Dedifferentiated amniotic fluid mesenchymal stem cell (primary cell): ENCODE results near the gene THOC6.
"Not testable (repeated sequence)": the region's sequence is repeated elsewhere in the genome, so short reads cannot be mapped to it uniquely, and the experiment has no call there.

Experiments
- DNase-seq: peaks from one replicate; pipeline ENCODE4 v3.0.0-alpha.2; 2016; ENCODE audit errors: extremely low spot score

The THOC6 gene

DNA sequence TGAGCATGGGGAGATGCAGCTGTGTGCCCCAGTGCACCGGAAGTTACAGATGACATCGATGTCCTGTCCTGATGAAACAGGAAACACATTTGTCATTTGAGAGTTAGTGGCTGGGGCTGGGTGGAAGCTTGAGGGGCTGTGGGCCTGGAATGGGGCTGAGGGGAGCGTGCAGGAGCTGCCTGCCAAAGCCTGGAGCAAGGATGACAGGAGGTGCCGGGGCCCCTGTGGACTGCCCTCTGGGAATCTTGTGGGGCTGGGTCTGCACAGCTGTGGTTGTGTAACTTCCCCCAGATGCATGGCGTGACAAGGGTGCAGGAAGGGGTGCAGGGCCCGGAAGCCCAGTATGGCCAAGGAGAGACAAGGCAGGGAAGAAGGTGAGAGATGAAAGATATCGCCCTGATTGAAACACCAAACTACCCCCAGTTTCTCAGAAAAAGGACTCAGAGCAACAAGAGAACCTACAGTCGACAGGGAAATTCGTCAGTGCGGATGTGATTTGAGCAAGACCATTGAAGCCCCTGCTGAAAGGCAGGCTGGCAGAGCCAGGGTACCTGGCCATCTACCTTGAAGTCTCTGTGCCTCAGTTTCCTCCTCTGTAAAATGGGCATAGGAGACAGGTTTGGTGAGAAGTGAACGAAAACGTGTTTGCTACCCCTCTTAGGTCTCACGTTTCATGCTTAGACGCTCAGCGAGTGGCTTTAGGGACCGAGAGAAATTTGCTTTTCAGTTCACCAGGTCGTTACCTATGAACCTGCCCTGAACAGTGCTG is 31.3 kb downstream of the THOC6 start:
- no peak for DNase-seq

DNA sequence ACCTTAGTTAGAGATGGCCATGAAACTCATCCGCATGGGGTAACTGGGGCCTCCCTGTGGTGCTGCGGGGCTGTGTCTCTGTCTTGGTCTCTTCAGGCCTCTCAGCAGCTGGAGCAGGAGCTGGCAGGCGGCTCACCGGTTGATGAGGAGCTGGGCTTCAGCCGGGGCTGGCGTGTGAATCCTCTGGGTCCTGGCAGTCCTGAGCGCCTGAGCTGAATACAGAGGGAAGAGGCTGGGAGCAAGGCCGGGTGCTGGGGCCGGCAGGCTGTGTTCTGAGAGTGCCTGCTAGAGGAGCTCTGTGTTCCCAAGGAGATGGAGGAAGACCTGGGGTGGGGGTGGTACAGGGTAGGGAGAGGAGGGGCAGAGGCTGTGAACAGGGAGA is 31.9 kb downstream of the THOC6 start:
- DNase-seq = not testable (repeated sequence)

DNA sequence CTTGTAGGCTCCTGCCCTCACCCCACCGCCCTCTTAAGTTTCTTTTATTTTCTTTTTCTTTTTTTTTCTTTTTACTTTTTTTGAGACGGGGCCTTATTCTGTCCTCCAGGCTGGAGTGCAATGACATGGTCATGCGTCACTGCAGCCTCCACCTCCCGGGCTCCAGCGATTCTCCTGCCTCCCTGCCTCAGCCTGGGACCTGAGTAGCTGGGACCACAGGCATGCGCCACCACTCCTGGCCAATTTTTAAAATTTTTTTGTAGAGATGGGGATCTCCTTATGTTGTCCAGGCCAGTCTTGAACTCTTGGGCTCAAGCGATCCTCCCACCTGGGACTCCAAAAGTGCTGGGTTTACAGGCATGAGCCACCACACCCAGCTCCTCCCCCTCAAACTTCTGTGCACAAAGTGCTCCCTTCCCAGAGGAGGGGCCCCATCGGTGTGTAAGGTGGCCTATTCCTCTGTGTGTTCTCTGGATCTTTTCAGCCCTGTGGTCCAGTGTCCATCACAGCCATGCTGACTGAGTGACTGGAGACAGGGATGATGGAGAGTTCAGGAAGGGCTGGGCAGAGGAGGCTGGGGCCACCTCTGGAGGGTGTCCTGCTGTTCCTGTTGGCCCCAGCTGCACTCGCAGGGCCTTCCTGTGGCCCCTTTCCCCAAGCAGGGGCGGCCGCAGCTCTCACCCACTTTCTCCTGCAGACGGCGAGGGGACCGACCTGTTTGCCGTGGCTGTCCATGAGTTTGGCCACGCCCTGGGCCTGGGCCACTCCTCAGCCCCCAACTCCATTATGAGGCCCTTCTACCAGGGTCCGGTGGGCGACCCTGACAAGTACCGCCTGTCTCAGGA is 32.7 kb downstream of the THOC6 start:
- no peak for DNase-seq

DNA sequence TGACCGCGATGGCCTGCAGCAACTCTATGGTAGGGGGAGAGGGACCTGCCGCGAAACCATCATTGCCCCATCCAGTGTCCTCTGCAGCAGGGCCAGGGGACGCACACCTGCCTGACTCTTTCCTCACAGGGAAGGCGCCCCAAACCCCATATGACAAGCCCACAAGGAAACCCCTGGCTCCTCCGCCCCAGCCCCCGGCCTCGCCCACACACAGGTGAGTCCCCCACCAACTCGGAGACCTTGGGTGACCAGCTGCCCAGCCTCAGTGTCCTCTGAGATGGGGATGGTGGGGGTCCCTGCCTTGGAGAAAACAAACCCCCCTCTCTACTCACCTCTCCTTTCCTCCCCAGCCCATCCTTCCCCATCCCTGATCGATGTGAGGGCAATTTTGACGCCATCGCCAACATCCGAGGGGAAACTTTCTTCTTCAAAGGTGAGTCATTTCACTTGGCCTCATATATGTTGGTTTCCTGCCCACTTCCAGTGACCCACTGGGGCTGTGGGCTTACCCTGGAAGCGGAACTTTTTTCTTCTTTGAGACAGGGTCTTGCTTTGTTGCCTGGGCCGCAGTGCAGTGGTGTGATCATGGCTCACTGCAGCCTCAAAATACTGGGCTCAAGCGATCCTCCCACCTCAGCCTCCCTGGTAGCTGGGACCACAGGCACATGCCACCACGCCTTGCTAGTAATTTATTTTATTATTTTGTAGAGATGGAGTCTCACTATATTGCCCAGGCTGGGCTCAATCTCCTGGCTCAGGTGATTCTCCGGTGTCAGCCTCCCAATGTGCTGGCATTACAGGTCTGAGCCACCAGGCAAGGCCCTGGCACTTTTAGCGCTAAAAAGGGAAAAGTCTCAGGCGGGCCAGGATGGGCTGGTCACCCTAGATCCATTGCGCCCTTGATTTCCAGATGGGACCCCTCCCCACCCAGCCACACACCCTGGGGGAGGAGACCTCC is 33.6 kb downstream of the THOC6 start:
- no peak for DNase-seq

DNA sequence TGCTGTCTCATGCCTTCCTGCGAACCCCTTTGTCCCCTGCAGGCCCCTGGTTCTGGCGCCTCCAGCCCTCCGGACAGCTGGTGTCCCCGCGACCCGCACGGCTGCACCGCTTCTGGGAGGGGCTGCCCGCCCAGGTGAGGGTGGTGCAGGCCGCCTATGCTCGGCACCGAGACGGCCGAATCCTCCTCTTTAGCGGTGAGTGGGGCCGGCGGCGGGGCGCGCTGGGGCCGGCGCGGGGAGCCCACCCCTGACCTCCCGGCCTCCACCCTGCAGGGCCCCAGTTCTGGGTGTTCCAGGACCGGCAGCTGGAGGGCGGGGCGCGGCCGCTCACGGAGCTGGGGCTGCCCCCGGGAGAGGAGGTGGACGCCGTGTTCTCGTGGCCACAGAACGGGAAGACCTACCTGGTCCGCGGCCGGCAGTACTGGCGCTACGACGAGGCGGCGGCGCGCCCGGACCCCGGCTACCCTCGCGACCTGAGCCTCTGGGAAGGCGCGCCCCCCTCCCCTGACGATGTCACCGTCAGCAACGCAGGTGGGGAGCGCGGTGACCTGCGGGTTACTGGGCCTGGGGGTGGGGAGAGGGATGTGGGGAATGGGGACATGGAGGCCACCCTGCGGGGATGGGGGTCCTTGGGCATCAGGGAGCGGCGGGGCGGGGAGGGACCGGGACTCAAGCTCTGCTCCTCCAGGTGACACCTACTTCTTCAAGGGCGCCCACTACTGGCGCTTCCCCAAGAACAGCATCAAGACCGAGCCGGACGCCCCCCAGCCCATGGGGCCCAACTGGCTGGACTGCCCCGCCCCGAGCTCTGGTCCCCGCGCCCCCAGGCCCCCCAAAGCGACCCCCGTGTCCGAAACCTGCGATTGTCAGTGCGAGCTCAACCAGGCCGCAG is 34.5 kb downstream of the THOC6 start:
- DNase-seq = no peak

DNA sequence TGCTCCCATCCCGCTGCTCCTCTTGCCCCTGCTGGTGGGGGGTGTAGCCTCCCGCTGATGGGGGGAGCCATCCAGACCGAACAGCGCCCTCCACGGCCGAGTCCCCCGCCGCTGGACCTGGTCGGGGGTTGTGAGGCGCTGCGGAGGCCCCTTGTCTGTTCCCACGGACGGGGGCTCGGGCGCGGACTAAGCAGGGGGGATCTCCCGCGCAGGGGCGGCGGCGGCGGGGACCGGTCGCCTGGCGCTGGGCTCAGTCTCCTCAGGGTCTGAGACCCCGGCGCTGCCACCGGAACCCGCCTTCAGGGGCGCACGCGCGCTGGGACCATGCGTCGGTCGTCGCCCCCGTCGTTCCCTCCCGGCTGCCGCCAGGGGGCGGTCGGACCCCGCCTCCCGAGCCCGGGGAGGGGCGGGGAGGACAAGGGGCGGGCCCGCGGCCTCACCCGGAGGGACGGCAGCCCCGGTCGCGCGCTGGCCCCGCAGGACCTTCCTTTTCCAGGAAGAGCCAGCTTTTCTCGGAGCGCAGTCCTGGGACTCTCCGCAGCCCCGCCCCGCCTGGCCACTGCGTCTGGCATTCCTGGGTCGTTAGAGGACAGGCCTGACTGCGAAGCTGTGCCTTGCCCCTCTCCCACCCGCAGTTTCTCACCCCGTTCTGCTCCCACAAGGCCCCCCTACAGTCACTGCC is 35.3 kb downstream of the THOC6 start:
- DNase-seq = peak; percentile 73

DNA sequence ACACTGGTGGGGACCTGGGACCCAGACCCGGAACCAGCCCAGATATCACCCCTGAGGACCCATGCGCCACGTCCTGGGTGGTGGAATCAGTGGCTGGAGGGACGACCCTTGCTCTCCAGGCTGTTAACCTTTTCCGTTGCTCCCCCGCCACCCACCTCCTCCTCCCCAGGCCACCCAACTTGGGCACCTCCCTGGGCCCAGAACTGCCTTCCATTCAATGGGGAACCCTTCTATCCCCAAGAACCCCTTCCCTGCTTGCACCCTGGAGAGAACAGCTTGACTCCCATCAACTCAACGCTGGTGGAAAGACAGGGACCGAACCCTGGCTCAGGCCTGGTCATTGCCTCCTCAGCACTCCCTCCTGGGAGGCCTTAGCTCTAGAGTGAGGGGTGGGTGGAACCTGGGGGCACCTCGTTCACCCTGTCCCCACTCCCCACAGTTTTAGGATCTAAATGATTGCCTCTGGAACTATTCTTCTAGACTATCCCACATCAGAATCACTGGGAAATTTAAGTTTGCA is 35.9 kb downstream of the THOC6 start:
- no peak for DNase-seq

DNA sequence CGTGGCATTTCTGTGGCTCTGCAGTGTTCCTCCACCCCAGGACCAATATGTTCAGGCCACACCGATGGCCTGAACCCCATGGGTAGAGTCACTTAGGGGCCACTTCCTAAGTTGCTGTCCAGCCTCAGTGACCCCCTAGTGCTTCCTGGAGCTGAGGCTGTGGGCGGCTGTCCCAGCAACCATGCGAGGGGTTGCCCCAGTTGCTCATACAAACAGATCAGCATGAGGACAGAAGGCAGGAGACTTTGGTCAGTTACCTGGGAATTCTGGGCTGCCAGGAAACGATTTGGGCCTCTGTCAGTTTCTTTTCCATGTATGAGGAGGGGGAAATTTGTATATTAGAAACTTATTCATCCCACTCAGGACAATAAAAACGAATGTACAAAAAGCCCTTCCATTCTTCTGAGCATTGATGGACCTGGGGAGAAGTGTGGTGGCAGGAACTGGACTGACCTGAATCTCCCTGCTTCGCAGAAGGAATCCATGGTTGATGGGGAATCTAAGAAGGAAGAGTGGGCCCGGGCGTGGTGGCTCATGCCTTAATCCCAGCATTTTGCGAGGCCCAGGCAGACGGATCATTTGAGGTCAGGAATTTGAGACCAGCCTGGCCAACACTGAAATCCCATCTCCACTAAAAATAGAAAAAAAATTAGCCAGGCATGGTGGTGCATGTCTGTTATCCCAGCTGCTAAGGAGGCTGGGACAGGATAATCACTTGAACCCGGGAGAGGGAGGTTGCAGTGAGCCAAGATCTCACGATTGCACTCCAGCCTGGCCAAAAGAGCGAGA is 36.7 kb downstream of the THOC6 start:
- DNase-seq = no peak

DNA sequence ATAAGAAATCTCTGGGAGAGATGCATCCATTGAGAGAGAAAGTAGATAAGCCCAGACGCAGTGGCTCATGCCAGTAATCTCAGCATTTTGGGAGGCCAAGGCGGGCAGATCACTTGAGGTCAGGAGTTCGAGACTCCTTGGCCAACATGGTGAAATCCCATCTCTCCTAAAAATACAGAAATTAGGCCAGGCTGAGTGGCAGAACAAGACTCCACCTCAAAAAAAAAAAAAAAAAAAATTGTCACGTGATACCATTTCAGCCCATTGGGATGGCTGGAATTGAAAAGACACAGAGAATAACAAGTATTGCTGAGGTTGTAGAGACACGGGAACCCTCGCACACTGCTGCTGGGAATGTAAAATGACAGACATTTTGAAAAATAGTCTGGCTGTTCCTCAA is 38.7 kb downstream of the THOC6 start:
- DNase-seq = no peak

DNA sequence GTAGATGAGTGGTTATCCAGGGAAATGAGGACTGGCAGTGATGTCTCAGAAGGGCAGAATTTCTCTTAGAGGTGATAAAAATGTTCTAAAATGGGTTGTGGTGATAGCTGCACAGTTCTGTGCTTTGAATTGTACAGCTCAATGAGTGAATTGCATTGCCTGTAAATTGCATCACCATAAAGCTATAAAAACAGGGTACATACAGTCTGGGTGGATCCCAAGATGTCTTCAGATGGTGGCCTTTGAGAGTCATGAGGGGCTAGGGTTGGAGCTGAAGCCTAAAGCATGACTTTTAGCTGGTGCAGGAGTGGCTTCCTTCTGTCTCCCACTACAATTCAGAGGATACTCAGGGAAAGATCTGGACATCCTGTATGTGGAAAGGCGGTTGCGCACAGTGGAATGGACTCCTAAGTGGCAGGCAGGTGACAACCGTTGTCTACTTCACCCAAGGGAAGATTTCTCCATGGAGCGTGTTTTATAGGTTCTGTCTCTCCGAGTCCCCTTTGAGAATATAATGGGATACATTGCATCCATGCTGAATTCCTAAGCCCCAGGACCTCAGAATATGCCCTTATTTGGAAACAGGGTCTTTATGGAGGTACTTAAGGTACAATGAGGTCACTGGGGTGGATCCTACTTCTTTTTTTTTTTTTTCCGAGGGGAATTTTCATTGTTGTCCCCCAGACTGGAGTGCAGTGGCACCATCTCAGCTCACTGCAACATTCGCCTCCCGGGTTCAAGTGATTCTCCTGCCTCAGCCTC is 40.0 kb downstream of the THOC6 start:
- DNase-seq = no peak

DNA sequence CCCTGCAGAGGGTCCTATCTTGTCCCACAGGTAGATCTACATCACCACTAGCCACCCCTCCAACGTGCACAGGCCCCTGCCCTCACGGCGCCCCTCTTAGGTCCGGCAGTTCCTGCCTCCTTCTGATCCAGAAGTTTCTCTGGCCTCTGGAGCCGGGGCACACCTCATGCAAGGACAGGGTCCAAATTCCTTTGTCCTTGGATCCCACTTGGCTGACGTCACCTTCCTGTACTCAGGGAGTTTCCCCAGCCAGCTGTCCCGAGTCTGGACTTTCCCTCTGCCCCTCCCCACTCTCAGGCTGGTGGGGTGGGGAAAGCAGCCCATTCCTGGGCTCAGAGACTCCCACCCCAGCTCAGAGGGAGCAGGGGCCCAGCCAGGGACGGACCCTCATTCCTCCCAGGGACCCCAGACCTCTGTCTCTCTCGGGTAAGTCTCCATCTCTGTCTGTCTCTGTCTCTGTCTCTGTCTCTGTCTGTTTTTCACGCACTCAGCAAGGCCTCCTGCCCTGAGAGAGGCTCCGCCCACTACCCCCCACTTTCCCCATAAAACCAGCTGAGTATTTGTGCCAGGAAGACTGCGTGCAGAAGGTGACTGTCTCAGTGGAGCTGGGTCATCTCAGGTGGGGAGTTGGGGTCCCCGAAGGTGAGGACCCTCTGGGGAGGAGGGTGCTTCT is 41.4 kb downstream of the THOC6 start, which contains the start of gene IL32:
IL32 (plus strand) TSS at position 572 of the 673 bp plus-strand sequence. CDS start 172 bp downstream, outside the sequence.
- peak; percentile 73 for DNase-seq

DNA sequence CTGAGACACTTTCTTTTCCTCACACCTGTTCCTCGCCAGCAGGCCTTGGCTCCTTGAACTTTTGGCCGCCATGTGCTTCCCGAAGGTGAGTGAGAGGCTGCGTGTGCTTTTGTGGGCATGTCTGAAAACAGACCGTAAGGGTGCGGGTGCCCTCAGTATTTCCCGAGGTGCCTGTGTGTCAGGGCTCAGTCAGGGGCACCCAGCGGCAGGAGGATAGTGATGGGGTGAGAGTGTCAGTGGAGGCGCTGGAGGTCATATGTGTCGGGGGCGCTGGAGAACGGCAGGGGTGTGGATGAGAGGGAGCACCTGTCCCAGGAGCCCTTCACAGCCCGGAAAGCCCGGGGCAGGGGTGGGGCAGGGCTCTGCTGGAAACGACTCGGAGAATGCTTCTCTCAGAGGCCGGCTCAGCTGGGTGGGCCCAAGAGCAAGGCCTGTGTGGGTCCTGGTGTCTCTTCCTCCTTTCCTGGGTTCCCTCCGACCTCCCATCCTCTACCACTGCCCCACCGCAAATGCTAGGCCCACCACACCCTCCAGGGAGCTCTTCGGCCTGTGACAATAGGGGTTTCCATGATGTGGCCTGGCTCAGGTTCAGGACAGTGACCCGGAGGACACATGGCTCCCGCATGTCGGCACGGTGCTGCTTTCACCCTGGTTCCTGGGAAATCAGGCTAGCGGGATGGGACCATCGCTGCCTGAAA is 42.1 kb downstream of the THOC6 start:
- no peak for DNase-seq

DNA sequence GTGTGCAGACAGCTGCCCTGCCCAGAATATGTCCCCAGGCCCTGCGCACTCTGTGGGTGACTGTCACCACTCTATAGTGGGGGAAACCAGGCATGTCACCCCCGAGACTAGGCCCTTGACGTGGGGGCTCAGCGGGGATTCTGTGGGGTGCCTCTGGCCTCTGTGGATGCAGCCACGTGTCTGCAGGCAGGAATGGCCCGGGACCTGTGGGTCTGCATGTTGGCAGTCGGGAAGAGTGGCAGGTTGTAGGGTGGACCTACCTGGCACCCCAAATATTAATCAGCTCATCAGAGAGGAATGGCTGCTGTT is 42.6 kb downstream of the THOC6 start:
- DNase-seq = no peak

DNA sequence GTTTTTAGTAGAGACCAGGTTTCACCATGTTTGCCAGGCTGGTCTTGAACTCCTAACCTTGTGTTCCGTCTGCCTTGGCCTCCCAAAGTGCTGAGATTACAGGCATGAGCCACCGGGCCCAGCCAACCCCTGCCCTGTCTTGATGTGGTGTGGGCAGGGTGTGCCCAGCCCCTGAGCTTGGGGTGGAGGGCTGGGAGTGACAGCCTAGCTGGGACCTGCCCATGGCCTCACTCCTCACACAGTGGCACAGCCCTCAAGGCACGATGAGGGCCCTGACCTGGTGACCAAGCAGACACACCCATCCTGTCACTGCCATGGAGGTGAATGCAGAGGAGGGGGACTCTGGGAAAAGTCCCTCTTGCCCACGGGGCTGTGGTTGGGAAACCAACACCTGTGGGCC is 44.7 kb downstream of the THOC6 start:
- DNase-seq = no peak

DNA sequence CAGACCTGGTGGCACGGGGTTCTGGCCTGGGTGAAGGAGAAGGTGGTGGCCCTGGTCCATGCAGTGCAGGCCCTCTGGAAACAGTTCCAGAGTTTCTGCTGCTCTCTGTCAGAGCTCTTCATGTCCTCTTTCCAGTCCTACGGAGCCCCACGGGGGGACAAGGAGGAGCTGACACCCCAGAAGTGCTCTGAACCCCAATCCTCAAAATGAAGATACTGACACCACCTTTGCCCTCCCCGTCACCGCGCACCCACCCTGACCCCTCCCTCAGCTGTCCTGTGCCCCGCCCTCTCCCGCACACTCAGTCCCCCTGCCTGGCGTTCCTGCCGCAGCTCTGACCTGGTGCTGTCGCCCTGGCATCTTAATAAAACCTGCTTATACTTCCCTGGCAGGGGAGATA is 45.3 kb downstream of the THOC6 start:
- DNase-seq = not testable (repeated sequence)

DNA sequence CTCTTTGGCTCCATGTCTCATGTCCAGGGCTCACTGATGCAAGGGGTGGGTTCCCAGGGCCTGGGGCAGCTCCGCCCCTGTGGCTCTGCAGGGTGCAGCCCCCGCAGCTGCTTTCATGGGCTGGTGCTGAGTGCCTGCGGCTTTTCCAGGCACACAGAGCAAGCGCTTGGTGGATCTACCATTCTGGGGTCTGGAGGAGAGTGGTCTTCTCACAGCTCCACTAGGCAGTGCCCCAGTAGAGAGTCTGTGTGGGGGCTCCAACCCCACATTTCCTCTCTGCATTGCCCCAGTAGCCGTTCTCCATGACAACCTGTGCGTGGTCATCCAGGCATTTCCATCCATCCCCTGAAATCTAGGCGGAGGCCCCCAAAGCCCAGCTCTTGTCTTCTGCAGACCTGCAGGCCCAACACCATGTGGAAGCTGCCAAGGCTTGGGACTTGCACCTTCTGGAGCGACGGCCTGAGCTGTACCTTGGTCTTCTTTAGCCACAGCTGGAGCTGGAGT is 46.8 kb downstream of the THOC6 start:
- no peak for DNase-seq

DNA sequence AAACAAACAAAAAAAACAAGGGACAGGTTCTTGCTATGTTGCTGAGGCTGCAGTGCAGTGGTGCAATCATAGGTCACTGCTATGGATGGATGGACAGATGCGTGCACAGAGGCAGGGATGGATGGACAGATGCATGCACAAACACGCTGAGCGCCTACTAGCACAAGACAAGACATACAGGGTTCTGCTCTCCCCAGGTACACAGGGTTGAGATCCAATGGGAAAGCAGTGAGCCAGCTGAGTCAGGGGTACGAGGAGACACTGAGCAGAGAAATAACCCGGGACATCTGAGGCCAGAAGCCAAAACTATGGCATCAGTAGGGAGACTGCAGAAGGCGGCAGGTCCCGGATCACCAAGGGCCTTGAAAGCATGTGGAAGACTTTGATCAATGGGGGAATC is 47.8 kb downstream of the THOC6 start:
- no peak for DNase-seq
